Neutrophil (primary cell): ENCODE results near the gene APOO.
"Not testable (repeated sequence)": the region's sequence is repeated elsewhere in the genome, so short reads cannot be mapped to it uniquely, and the experiment has no call there.

Experiments
- H3K27ac ChIP-seq: fragments of 200-600 bp; sonication (generic); 2 replicates; pipeline ENCODE4 v1.5.1; 2016; ENCODE audit warnings: mild to moderate bottlenecking, moderate library complexity
- H3K27me3 ChIP-seq: fragments of 200-600 bp; sonication (generic); 2 replicates; pipeline ENCODE4 v1.6.0; 2016; ENCODE audit warnings: mild to moderate bottlenecking
- H3K36me3 ChIP-seq: fragments of 200-600 bp; sonication (generic); 2 replicates; pipeline ENCODE4 v1.5.1; 2017
- H3K4me1 ChIP-seq, 2 experiments: fragments of 200-600 bp in 1 of 2; sonication (generic) in 1 of 2; 1 replicate in 1 of 2; 2 replicates in 1 of 2; pipeline versions ENCODE4 v1.5.1 to v1.6.1; 2013 to 2016; ENCODE audit warnings: low read depth in 1 of 2, low read length in 1 of 2, mild to moderate bottlenecking in 1 of 2, moderate library complexity in 1 of 2; ENCODE audit not compliant: control insufficient read depth in 1 of 2, insufficient read depth in 1 of 2
- H3K4me3 ChIP-seq, 2 experiments: fragments of 200-600 bp in 1 of 2; sonication (generic) in 1 of 2; 1 replicate in 1 of 2; 2 replicates in 1 of 2; pipeline ENCODE4 v1.5.1; 2013 to 2016; ENCODE audit warnings: low read depth in 1 of 2, low read length in 1 of 2, mild to moderate bottlenecking in 1 of 2, moderate library complexity in 1 of 2
- H3K9me3 ChIP-seq: fragments of 200-600 bp; sonication (generic); 2 replicates; pipeline ENCODE4 v1.5.1; 2016
- CTCF ChIP-seq: fragments of 200-600 bp; sonication (generic); IDR thresholded peaks from 2 replicates; pipeline ENCODE4 v1.5.1; 2016; ENCODE audit warnings: antibody characterized with exemption

Gene APOO

GRCh38 chrX:23879380-23880090, 28.2 kb downstream of the APOO start:
- no peak overlapping the region for H3K4me3 ChIP-seq
- H3K9me3 ChIP-seq = no peaks in the 10 kb centered on the region
- H3K27me3 ChIP-seq = no peaks in the 10 kb centered on the region
- H3K36me3 ChIP-seq = no peaks in the 10 kb centered on the region
- H3K4me1 ChIP-seq = peaks cover 2 to 3% of the 10 kb centered on the region in 2 experiments
- TF ChIP-seq CTCF = no peak
- H3K27ac ChIP-seq = no peak overlapping the region

- Histone ChIP-seq H3K27ac (peak overlapping the region; percentile 92), H3K4me1 (peaks cover 11 to 14% of the 10 kb centered on the region in 2 experiments), H3K4me3 (peak overlapping the region in 1 of 2 experiments; percentile 7), H3K9me3 (no peaks in the 10 kb centered on the region), H3K27me3 (no peaks in the 10 kb centered on the region), H3K36me3 (no peaks in the 10 kb centered on the region)
- TF ChIP-seq CTCF = peak; percentile 20
Observed at GRCh38 chrX:23871905-23872546, 35.7 kb downstream of the APOO start.

GRCh38 chrX:23870041-23870440, 37.7 kb downstream of the APOO start:
- Histone ChIP-seq H3K4me3 (no peak overlapping the region), H3K4me1 (peaks cover 11 to 14% of the 10 kb centered on the region in 2 experiments), H3K9me3 (no peaks in the 10 kb centered on the region), H3K27ac (no peak overlapping the region), H3K36me3 (no peaks in the 10 kb centered on the region), H3K27me3 (no peaks in the 10 kb centered on the region)
- TF ChIP-seq CTCF = no peak

DNA sequence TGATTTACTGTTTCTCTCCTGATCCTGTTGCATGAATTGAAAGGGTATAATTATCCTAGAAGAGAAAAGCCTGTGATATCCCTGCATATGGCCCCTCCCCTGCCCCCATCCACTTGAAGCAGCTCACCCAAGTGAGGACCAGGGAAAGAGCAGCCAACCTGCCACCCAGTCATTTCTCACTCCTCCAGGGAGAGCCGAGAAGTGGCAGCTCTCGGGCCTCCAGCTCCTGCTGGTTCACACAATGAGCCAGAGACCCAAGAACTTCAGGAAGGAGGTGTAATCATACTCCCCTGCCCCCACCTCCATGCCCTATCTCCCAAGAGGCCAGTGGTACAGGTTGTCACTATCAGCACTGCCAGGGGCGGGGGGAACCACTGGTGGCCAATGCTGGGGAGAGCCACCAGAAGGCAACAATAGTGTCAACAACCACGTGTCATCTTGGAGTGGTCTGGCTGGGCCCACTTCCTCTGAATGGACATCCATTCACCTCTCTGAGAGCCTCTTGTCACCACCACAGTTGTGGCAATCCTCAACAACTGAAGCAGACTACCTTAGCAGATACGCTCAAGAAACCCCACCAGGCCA, 42.9 kb downstream of the APOO start:
- no peak for TF ChIP-seq CTCF
- no peaks in the 10 kb centered on the region for H3K9me3 ChIP-seq
- H3K4me1 ChIP-seq = peaks cover 0 to 4% of the 10 kb centered on the region in 2 experiments
- no peak overlapping the region for H3K27ac ChIP-seq
- no peak overlapping the region for H3K4me3 ChIP-seq
- H3K36me3 ChIP-seq = no peaks in the 10 kb centered on the region
- no peaks in the 10 kb centered on the region for H3K27me3 ChIP-seq

- not testable (repeated sequence) for H3K36me3 ChIP-seq, H3K4me3 ChIP-seq, H3K9me3 ChIP-seq, H3K27ac ChIP-seq, H3K4me1 ChIP-seq, H3K27me3 ChIP-seq
Observed at GRCh38 chrX:23861952-23862351, 45.8 kb downstream of the APOO start.
